ENCODE data around the gene ETS1. TPM values are rescaled to one million over a fixed set of nuclear protein-coding genes. Genes with fewer than 3 reads are reported as not detected.

Gene ETS1
- total RNA-seq, 4 donors from 2014 or later, result 23.6 to 56.7 (median 29.2) TPM

GRCh38 chr11:128595775-128596174 lies 8.4 kb upstream of the ETS1 start:
- no peaks in the 10 kb centered on the region for H3K27me3 ChIP-seq
- intact Hi-C loops (cut with DNase I; ENCODE audit: low total_unique reads) (no loop called here), in situ Hi-C loops (cut with MboI; ENCODE audit: low pct_ligation_motif_present in 1 of 4, low pct_unique_long_range_greater_than_20kb in 1 of 4, low sequenced_read_pairs in 3 of 4) (no loop called here)
- no peak overlapping the region for H3K4me3 ChIP-seq
- WGBS, 2 donors (ENCODE audit: low coverage in 1 of 2), result 90 to 94% methylated on average over 3 of the region's 3 CpGs
- no peaks in the 10 kb centered on the region for H3K36me3 ChIP-seq
- no peak for TF ChIP-seq EP300 (IDR thresholded peaks at IDR 0.05; ENCODE audit: low read depth)
- no peak for TF ChIP-seq POLR2A (IDR thresholded peaks at IDR 0.05)
- TF ChIP-seq, protein P1, sequence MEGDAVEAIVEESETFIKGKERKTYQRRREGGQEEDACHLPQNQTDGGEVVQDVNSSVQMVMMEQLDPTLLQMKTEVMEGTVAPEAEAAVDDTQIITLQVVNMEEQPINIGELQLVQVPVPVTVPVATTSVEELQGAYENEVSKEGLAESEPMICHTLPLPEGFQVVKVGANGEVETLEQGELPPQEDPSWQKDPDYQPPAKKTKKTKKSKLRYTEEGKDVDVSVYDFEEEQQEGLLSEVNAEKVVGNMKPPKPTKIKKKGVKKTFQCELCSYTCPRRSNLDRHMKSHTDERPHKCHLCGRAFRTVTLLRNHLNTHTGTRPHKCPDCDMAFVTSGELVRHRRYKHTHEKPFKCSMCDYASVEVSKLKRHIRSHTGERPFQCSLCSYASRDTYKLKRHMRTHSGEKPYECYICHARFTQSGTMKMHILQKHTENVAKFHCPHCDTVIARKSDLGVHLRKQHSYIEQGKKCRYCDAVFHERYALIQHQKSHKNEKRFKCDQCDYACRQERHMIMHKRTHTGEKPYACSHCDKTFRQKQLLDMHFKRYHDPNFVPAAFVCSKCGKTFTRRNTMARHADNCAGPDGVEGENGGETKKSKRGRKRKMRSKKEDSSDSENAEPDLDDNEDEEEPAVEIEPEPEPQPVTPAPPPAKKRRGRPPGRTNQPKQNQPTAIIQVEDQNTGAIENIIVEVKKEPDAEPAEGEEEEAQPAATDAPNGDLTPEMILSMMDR (IDR thresholded peaks at IDR 0.05), result no peak
- no peak for TF ChIP-seq POLR2AphosphoS5 (IDR thresholded peaks at IDR 0.05)
- H3K4me1 ChIP-seq, result no peaks in the 10 kb centered on the region
- DNase-seq, result no peak
- H3K27ac ChIP-seq, result no peak overlapping the region
- H3K9me3 ChIP-seq, result no peaks in the 10 kb centered on the region

DNA sequence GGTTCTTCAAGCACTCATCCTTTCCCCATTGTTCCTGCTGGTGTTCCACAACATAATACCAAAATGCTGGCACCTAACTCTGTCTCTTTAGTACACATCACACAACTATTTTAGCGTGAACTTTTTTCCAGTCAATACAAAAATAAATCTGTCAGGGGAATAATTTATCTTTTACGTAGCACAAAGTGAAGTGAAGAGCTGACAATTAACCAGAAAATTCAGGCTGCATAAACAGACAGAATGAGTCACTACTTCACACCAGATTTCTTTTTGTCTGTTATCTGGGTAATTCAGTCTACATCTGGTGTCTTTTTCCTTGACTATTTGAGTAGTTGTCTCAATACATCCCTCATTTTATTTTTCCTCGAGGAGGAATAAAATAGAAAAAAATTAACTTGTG lies 7.9 kb upstream of the ETS1 start:
- in situ Hi-C loops (cut with MboI; ENCODE audit: low pct_ligation_motif_present in 1 of 4, low pct_unique_long_range_greater_than_20kb in 1 of 4, low sequenced_read_pairs in 3 of 4), result no loop called here
- H3K27me3 ChIP-seq, result no peaks in the 10 kb centered on the region
- WGBS, 2 donors (ENCODE audit: low coverage in 1 of 2), result 59 to 63% methylated on average over 3 of the region's 3 CpGs
- H3K27ac ChIP-seq, result no peak overlapping the region
- no peak overlapping the region for H3K4me3 ChIP-seq
- intact Hi-C loops (cut with DNase I; ENCODE audit: low total_unique reads), result no loop called here
- no peak for DNase-seq
- no peaks in the 10 kb centered on the region for H3K36me3 ChIP-seq
- no peaks in the 10 kb centered on the region for H3K4me1 ChIP-seq
- no peak for TF ChIP-seq POLR2A (IDR thresholded peaks at IDR 0.05)
- TF ChIP-seq POLR2AphosphoS5 (IDR thresholded peaks at IDR 0.05), result no peak
- TF ChIP-seq, protein P1 (IDR thresholded peaks at IDR 0.05), result no peak
- TF ChIP-seq EP300 (IDR thresholded peaks at IDR 0.05; ENCODE audit: low read depth), result no peak
- no peaks in the 10 kb centered on the region for H3K9me3 ChIP-seq

GRCh38 chr11:128594226-128594625 lies 6.9 kb upstream of the ETS1 start:
- no peaks in the 10 kb centered on the region for H3K4me1 ChIP-seq
- H3K27me3 ChIP-seq, result no peaks in the 10 kb centered on the region
- H3K9me3 ChIP-seq, result no peaks in the 10 kb centered on the region
- H3K4me3 ChIP-seq, result no peak overlapping the region
- WGBS, 2 donors (ENCODE audit: low coverage in 1 of 2), result 63 to 74% methylated on average over 1 of the region's 1 CpG
- DNase-seq, result no peak
- no peaks in the 10 kb centered on the region for H3K36me3 ChIP-seq
- H3K27ac ChIP-seq, result no peak overlapping the region
- in situ Hi-C loops (cut with MboI; ENCODE audit: low pct_ligation_motif_present in 1 of 4, low pct_unique_long_range_greater_than_20kb in 1 of 4, low sequenced_read_pairs in 3 of 4) (no loop called here), intact Hi-C loops (cut with DNase I; ENCODE audit: low total_unique reads) (loop anchor here (5.0 kb wide), 1 partner anchor 598 kb away; the partner anchor contains the start of gene ARHGAP32)
- TF ChIP-seq, protein P1 (IDR thresholded peaks at IDR 0.05), result no peak
- no peak for TF ChIP-seq EP300 (IDR thresholded peaks at IDR 0.05; ENCODE audit: low read depth)
- TF ChIP-seq POLR2A (IDR thresholded peaks at IDR 0.05), result no peak
- no peak for TF ChIP-seq POLR2AphosphoS5 (IDR thresholded peaks at IDR 0.05)

- in situ Hi-C loops (cut with MboI; ENCODE audit: low pct_ligation_motif_present in 1 of 4, low pct_unique_long_range_greater_than_20kb in 1 of 4, low sequenced_read_pairs in 3 of 4) (no loop called here), intact Hi-C loops (cut with DNase I; ENCODE audit: low total_unique reads) (loop anchor here (5.0 kb wide), 1 partner anchor 599 kb away; the partner anchor contains the start of gene ARHGAP32)
- TF ChIP-seq POLR2AphosphoS5 (IDR thresholded peaks at IDR 0.05), result no peak
- TF ChIP-seq EP300 (IDR thresholded peaks at IDR 0.05; ENCODE audit: low read depth), result no peak
- TF ChIP-seq, protein P1 (IDR thresholded peaks at IDR 0.05), result no peak
- no peak for TF ChIP-seq POLR2A (IDR thresholded peaks at IDR 0.05)
- Histone ChIP-seq H3K36me3 (no peaks in the 10 kb centered on the region), H3K4me3 (no peak overlapping the region), H3K9me3 (no peaks in the 10 kb centered on the region), H3K27me3 (no peaks in the 10 kb centered on the region), H3K4me1 (no peaks in the 10 kb centered on the region), H3K27ac (no peak overlapping the region)
- no peak for DNase-seq
- WGBS, 2 donors (ENCODE audit: low coverage in 1 of 2), result 82% methylated on average over 4 of the region's 4 CpGs; no CpG with 5 or more reads in 1 of the 2 donors
Observed at GRCh38 chr11:128593281-128593680, 5.9 kb upstream of the ETS1 start.

Data from transverse colon (tissue), 4 donors.